ENCODE results near the gene SHROOM3. TPM values are rescaled to one million over a fixed set of nuclear protein-coding genes. Genes with fewer than 3 reads are reported as not detected.
A peak's percentile ranks its signal among the peaks of the same experiment; 100 is the strongest.

Gene SHROOM3
- total and polyA plus RNA-seq, 2 donors (not counting 3 experiments of a cell fraction or from before 2014, with no cell fraction given), result 2.7 to 6.7 TPM

GRCh38 chr4:76744241-76744921, 309.4 kb downstream of the SHROOM3 start:
- Histone ChIP-seq H3K9me1 (replicated peaks; ENCODE audit: control insufficient read depth, extremely low read depth, insufficient read depth, low read length) (no peaks in the 10 kb centered on the region), H3K4me3 (replicated peaks in 1 of 3; ENCODE audit: insufficient read depth in 1 of 3, low read depth in 1 of 3, low read length in 3 of 3) (no peak overlapping the region), H3K27me3 (ENCODE audit: control insufficient read depth in 2 of 2, insufficient read depth in 2 of 2, low read length in 2 of 2) (no peaks in the 10 kb centered on the region), H3K36me3 (ENCODE audit: control insufficient read depth in 2 of 2, extremely low read depth in 1 of 2, insufficient read depth in 2 of 2, low read length in 2 of 2) (peaks cover 0 to 4% of the 10 kb centered on the region in 2 experiments), H3K9ac (replicated peaks; ENCODE audit: extremely low read depth, insufficient read depth, low read length) (no peak overlapping the region), H3K4me1 (ENCODE audit: control insufficient read depth, extremely low read depth, insufficient read depth, low read length) (peaks cover 12% of the 10 kb centered on the region), H3K27ac (ENCODE audit: insufficient read depth, low read depth, low read length) (no peak overlapping the region), H4K20me1 (replicated peaks; ENCODE audit: control insufficient read depth, extremely low read depth, insufficient read depth, low read length) (no peaks in the 10 kb centered on the region), H2AFZ (ENCODE audit: low read depth, low read length) (no peak overlapping the region), H3K79me2 (ENCODE audit: control insufficient read depth, insufficient read depth, low read length) (no peaks in the 10 kb centered on the region), H3K9me3 (replicated peaks; ENCODE audit: control insufficient read depth, insufficient read depth, low read length) (no peaks in the 10 kb centered on the region), H3K4me2 (ENCODE audit: insufficient read depth, low read length) (no peak overlapping the region)
- FAIRE-seq, result peak; percentile 88
- POLR2A ChIA-PET, result no interaction called here
- intact Hi-C loops (cut with micrococcal nuclease) (no loop called here), dilution Hi-C loops (cut with MboI; ENCODE audit: extremely low pct_ligation_motif_present, low sequenced_read_pairs) (no loop called here)
- no peak for TF ChIP-seq EZH2 (IDR thresholded peaks at IDR 0.05; ENCODE audit: borderline replicate concordance, low read depth, low read length, severe bottlenecking)
- peak; percentile 69 for DNase-seq (ENCODE audit: low read depth, low spot score)
- CTCF ChIA-PET, result interaction anchor here (0.6 to 2.3 kb wide), 18 partner anchors 9 to 459 kb away, joined by 3 to 8 read pairs (median 4); no protein-coding TSS in a partner anchor
- BruUV-seq (replicated peaks), result no TSS peak

GRCh38 chr4:76745240-76745639, 310.2 kb downstream of the SHROOM3 start:
- H3K79me2 ChIP-seq (ENCODE audit: control insufficient read depth, insufficient read depth, low read length), result no peaks in the 10 kb centered on the region
- dilution Hi-C loops (cut with MboI; ENCODE audit: extremely low pct_ligation_motif_present, low sequenced_read_pairs) (no loop called here), intact Hi-C loops (cut with micrococcal nuclease) (no loop called here)
- BruUV-seq (replicated peaks), result no TSS peak
- ChIA-PET POLR2A (no interaction called here), CTCF (interaction anchor here (0.6 to 2.3 kb wide), 11 partner anchors 12 to 458 kb away, joined by 3 to 8 read pairs (median 4); no protein-coding TSS in a partner anchor)
- H3K4me2 ChIP-seq (ENCODE audit: insufficient read depth, low read length), result no peak overlapping the region
- DNase-seq (ENCODE audit: low read depth, low spot score) (no peak), FAIRE-seq (peak; percentile 50)
- H3K36me3 ChIP-seq (ENCODE audit: control insufficient read depth in 2 of 2, extremely low read depth in 1 of 2, insufficient read depth in 2 of 2, low read length in 2 of 2), result no peaks in the 10 kb centered on the region
- TF ChIP-seq EZH2 (IDR thresholded peaks at IDR 0.05; ENCODE audit: borderline replicate concordance, low read depth, low read length, severe bottlenecking), result no peak
- no peak for TF ChIP-seq FOS (IDR thresholded peaks at IDR 0.05; ENCODE audit: borderline replicate concordance, insufficient read depth, low read length)
- no peak for TF ChIP-seq CTCF (IDR thresholded peaks at IDR 0.05; ENCODE audit: extremely low read depth in 1 of 2, insufficient read depth in 1 of 2, low read depth in 1 of 2, low read length in 2 of 2)
- no peaks in the 10 kb centered on the region for H4K20me1 ChIP-seq (replicated peaks; ENCODE audit: control insufficient read depth, extremely low read depth, insufficient read depth, low read length)
- no peaks in the 10 kb centered on the region for H3K9me3 ChIP-seq (replicated peaks; ENCODE audit: control insufficient read depth, insufficient read depth, low read length)
- no peak overlapping the region for H3K9ac ChIP-seq (replicated peaks; ENCODE audit: extremely low read depth, insufficient read depth, low read length)
- H3K27ac ChIP-seq (ENCODE audit: insufficient read depth, low read depth, low read length), result no peak overlapping the region
- H3K9me1 ChIP-seq (replicated peaks; ENCODE audit: control insufficient read depth, extremely low read depth, insufficient read depth, low read length), result no peaks in the 10 kb centered on the region
- H3K27me3 ChIP-seq (ENCODE audit: control insufficient read depth in 2 of 2, insufficient read depth in 2 of 2, low read length in 2 of 2), result no peaks in the 10 kb centered on the region
- peaks cover 12% of the 10 kb centered on the region for H3K4me1 ChIP-seq (ENCODE audit: control insufficient read depth, extremely low read depth, insufficient read depth, low read length)
- no peak overlapping the region for H3K4me3 ChIP-seq (replicated peaks in 1 of 3; ENCODE audit: insufficient read depth in 1 of 3, low read depth in 1 of 3, low read length in 3 of 3)
- no peak overlapping the region for H2AFZ ChIP-seq (ENCODE audit: low read depth, low read length)

Data from endothelial cell of umbilical vein (primary cell).